ENCODE results near the gene SCRN2.

GRCh38 chr17:47808830-47809480, 32.1 kb downstream of the SCRN2 start:
- TF ChIP-seq CTCF (IDR thresholded peaks at IDR 0.05) (no peak), POLR2AphosphoS5 (IDR thresholded peaks at IDR 0.05; ENCODE audit: insufficient read depth in 1 of 2, low read depth in 1 of 2) (no peak), POLR2A (IDR thresholded peaks at IDR 0.05) (no peak)
